NOMO-1 (cell line): ENCODE data around the gene PTH.
A peak's percentile ranks its signal among the peaks of the same experiment; 100 is the strongest.

Source experiments
- DNase-seq, 2 experiments: peaks; one replicate each; lab custom pipeline; 2025; ENCODE audit not compliant: unreplicated experiment in 2 of 2; lab: John Stamatoyannopoulos, UW

PTH gene

DNA sequence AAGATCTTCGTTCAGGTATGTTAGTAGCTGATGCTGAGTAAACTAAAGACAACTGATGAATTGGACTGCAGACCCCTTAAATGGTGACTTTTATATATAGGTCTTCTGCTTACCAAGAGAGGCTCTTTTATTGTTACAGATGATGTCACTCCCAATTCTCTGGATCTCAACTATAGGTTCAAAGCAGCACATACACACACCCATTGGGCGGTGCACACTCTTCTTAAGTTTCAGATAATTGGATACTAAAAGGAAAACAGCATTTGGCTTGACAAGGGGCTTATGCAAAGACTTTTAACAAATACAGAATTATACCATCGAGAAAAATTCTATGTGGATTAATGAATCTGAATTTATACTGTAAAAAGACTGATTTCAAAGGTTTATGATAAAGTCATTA lies at the start of gene PTH:
PTH (minus strand) TSS at position 69 of the 400 bp plus-strand sequence. CDS start 3,142 bp downstream, outside the sequence.
- no peak for DNase-seq

GRCh38 chr11:13538044-13538443 lies 42.2 kb upstream of the PTH start:
- DNase-seq = no peak

DNA sequence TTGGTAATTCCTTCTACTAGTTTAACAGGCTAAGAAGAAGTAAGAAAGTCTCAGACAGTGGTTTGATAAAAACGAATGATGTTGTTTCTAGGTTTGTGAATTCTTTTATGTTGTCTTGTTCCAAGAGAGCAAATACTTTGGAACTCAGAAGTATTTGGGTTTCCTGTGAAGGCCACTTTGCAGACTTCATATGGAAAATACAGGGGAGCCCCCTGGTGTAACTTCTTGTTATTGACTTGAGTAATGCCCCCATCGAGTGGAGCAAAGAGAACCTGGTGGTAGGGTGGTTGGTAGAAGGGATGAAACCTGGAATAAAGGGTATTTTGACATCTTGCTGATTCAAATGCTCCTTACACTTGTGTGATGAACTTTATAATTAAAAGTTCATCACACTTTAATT lies 40.0 kb upstream of the PTH start:
- no peak for DNase-seq

DNA sequence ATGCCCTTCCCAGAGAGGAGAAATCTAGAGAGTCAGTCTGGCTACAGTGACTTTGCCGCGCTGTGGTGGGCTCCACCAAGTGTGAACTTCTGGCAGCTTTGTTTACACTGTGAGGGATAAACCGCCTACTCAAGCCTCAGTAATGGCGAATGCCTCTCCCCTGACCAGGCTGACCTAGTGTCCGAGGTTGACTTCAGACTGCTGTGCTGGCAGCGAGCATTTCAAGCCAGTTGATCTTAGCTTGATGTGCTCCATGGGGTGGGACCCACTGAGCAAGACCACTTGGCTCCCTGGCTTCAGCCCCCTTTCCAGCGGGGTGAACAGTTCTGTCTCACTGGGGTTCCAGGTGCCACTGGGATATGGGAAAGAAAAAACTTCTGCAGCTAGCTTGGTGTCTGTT lies 38.6 kb upstream of the PTH start:
- no peak for DNase-seq

GRCh38 chr11:13525257-13525656 lies 29.5 kb upstream of the PTH start:
- no peak for DNase-seq

DNA sequence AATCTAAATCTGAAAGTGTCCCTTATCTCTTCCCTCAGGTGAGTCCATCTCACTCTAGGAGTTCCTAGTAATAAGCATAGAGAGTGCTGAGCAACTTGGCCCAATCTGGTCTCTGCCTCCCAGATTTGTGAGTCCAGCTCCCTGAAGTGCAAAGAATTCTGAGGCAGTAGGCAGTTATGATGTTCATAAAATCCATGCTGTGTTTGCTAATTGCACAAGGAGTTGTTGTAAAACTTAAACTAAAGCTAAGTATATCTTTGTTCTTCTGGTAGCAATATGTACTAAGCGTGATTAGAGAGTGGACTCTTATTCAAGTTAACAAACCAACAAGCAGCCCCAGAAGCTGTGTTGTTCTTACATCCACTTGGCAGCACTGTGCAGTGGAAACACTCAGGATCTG lies 7.6 kb upstream of the PTH start:
- no peak for DNase-seq

- DNase-seq = no peak
Measured at GRCh38 chr11:13502492-13502891, 6.7 kb upstream of the PTH start.

DNA sequence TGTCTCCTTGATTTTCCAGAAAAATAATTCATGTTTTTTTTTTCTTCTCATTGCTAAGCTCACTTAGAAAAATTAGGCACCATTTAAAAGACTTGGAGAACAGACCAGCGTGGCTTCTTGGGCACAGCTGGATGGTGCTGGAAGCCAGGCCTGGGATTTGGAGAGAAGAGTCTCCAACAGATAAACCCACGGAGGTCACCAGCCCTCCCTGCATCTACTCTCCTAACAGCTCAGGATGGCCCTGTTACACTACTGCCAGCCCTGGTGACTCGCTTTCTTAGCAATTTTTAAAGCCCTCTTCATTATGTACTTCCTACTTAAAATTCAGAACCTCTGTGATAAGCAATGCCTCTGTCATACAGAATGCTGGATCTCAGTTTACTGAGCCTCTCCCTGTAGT lies 1.7 kb downstream of the PTH start:
- DNase-seq = no peak

GRCh38 chr11:13487661-13488030 lies 8.2 kb downstream of the PTH start:
- peak; percentile 24 to 29 for DNase-seq

- peak; percentile 65 to 73 for DNase-seq
Measured at GRCh38 chr11:13486926-13487660, 8.7 kb downstream of the PTH start.

GRCh38 chr11:13480198-13480597 lies 15.6 kb downstream of the PTH start:
- DNase-seq = no peak

GRCh38 chr11:13479688-13480087 lies 16.1 kb downstream of the PTH start:
- DNase-seq = no peak

GRCh38 chr11:13475091-13475490 lies 20.7 kb downstream of the PTH start:
- no peak for DNase-seq

GRCh38 chr11:13473013-13473722 lies 22.6 kb downstream of the PTH start:
- DNase-seq = no peak

DNA sequence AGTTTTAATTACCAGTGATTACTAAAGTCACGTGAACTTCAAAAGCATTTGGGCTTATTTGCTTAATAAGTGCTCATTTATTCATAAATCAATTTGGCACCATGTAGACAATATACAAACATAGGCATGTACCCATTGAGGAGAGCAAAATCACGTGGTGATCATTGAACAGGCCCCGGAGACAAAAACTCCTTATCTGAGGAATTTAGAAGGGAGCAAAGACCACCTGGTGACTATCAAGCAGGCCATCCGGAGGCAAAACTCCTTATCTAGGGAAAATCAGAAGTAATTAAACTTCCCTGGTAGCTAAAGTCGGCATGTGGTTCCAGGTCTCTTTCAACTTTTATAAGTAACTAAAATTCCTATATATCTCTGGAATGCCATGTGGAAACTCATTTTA lies 27.0 kb downstream of the PTH start:
- no peak for DNase-seq

DNA sequence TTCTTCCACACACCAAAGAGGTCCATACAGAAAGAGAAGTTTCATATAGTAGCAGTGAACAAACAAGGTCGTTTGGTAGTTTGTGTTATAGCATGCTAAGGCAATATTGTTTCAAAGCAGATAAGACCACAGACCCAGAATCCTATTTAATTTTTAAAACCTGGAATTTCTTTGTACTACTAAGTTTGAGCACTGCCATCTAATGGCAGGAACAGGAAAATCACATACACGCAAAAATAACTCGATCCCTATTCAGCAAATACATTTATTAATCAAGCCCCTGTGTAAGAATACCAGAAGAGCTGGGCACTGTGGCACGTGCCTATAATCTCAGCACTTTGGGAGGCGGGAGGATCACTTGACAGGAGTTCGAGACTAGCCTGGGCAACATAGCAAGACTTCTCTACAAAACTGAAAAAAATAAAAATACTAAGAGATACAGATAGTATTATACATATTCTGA lies 29.9 kb downstream of the PTH start:
- DNase-seq = peak in 1 of 2 experiments; percentile 26

DNA sequence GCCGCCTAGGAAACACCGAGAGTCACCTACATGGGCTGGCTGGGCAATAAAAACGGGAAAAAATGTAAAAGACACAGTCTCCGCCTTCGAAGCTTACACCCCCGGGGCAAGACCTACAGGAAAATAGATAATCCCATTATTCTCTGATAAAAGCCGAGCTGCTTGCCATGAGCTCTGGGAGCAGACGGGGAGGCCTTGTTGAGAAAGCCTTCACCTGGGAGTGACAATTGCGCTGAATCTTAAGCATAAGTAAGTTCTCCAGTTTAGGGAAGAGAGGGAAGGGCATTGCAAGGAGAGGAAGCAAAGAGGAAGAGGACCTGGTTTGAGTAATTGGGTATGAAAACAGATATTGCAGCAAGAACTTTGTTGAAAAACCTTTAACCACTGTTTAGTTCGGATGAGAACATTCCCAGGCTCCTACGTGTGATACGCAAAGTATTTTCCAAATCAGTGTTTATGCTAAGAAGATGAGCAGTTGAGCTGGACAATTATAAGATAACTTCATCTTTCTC lies 32.0 kb downstream of the PTH start:
- peak in 1 of 2 experiments; percentile 42 for DNase-seq

GRCh38 chr11:13462901-13463778 lies 32.7 kb downstream of the PTH start, which contains the start of gene BTBD10:
TSS of gene BTBD10 (minus strand) at chr11:13463222. CDS start at chr11:13445124, 18,098 bp downstream.
- DNase-seq = peak; percentile 83 to 88

- peak; percentile 6 to 33 for DNase-seq
Measured at GRCh38 chr11:13462311-13462900, 33.4 kb downstream of the PTH start.

GRCh38 chr11:13461291-13461690 lies 34.5 kb downstream of the PTH start:
- DNase-seq = no peak
